Measurements from ENCODE around the gene HOXC9.

- TF ChIP-seq CTCF (IDR thresholded peaks at IDR 0.05) (no peak), EP300 (IDR thresholded peaks at IDR 0.05) (no peak)
Measured at GRCh38 chr12:54018468-54018984, 18.6 kb downstream of the HOXC9 start.
